A673 (cell line): ENCODE data around the gene NFKB1. TPM values are rescaled to one million over a fixed set of nuclear protein-coding genes. Genes with fewer than 3 reads are reported as not detected.

Experiments used
- BruUV-seq: library from RNA; stranded (reverse); fragments of 400-500 nt; replicated peaks from 2 replicates; lab custom pipeline; 2021; lab: Mats Ljungman, UMichigan
- CTCF ChIA-PET: fragments of 300-600 bp; sonication (Branson Sonifier 250); formaldehyde crosslinking; loops from one replicate; lab custom pipeline; 2022; ENCODE audit warnings: antibody characterized with exemption; lab: Charles Lee
- POLR2A ChIA-PET: fragments of 300-600 bp; sonication (Branson Sonifier 250); formaldehyde crosslinking; loops from one replicate; lab custom pipeline; 2022; ENCODE audit warnings: antibody characterized with exemption; ENCODE audit not compliant: low non-redundant PET; lab: Charles Lee
- DNase-seq: peaks from one replicate; pipeline ENCODE4 v3.0.0-alpha.2; 2015; ENCODE audit warnings: low spot score
- H3K27ac ChIP-seq: fragments of 200-600 bp; sonication (generic); 2 replicates; pipeline ENCODE4 v1.5.1; 2016; ENCODE audit warnings: mixed run types, low read depth, mild to moderate bottlenecking, mixed read lengths, antibody characterized with exemption, low read length; ENCODE audit not compliant: poor library complexity, severe bottlenecking
- H3K27me3 ChIP-seq: fragments of 200-600 bp; sonication (generic); replicated peaks from 2 replicates; pipeline ENCODE4 v1.6.1; 2017; ENCODE audit warnings: mixed run types, low read depth, mild to moderate bottlenecking, mixed read lengths, antibody characterized with exemption, low read length; ENCODE audit not compliant: insufficient read depth, poor library complexity
- H3K36me3 ChIP-seq: fragments of 200-600 bp; sonication (generic); 2 replicates; pipeline ENCODE4 v1.6.1; 2016; ENCODE audit warnings: mixed run types, mild to moderate bottlenecking, mixed read lengths, antibody characterized with exemption, low read length; ENCODE audit not compliant: insufficient read depth, poor library complexity, severe bottlenecking
- H3K4me1 ChIP-seq: fragments of 200-600 bp; sonication (generic); 2 replicates; pipeline ENCODE4 v1.6.1; 2017; ENCODE audit warnings: mixed run types, mild to moderate bottlenecking, mixed read lengths, antibody characterized with exemption, low read length; ENCODE audit not compliant: insufficient read depth, poor library complexity, severe bottlenecking
- H3K4me3 ChIP-seq: fragments of 200-600 bp; sonication (generic); 2 replicates; pipeline ENCODE4 v1.5.1; 2016; ENCODE audit warnings: low read depth, mixed run types, mild to moderate bottlenecking, mixed read lengths, low read length; ENCODE audit not compliant: poor library complexity, severe bottlenecking
- H3K9me3 ChIP-seq: fragments of 200-600 bp; sonication (generic); 2 replicates; pipeline ENCODE4 v1.6.1; 2016; ENCODE audit warnings: mixed run types, low read depth, mild to moderate bottlenecking, mixed read lengths, antibody characterized with exemption, low read length; ENCODE audit not compliant: poor library complexity, severe bottlenecking
- EZH2 ChIP-seq: fragments of 200-600 bp; sonication (generic); IDR thresholded peaks from 2 replicates; pipeline ENCODE4 v1.6.1; 2017; ENCODE audit warnings: borderline replicate concordance, low read depth, mild to moderate bottlenecking, mixed read lengths, antibody characterized with exemption, low read length; ENCODE audit not compliant: poor library complexity, severe bottlenecking
- intact Hi-C: fragments of 100-400 bp; cut with micrococcal nuclease; formaldehyde crosslinking; loops from one replicate; pipeline ENCODE4 v1.10.0; 2022; ENCODE audit not compliant: unreplicated experiment
- total RNA-seq: library from RNA; stranded (reverse); gene quantifications from 2 replicates; pipeline ENCODE4 v1.2.3, GENCODE V29; 2021
- TF ChIP-seq, protein P1 (sequence below): fragments of 300-800, 200-600 bp; sonication (generic); conservative IDR thresholded peaks from 2 replicates; pipeline ENCODE4 v1.5.1; 2017; ENCODE audit warnings: low read depth, mild to moderate bottlenecking, antibody characterized with exemption, low read length, moderate library complexity, mixed read lengths

NFKB1 gene
- total RNA-seq, 1 experiment from 2014 or later = 26.1 TPM

DNA sequence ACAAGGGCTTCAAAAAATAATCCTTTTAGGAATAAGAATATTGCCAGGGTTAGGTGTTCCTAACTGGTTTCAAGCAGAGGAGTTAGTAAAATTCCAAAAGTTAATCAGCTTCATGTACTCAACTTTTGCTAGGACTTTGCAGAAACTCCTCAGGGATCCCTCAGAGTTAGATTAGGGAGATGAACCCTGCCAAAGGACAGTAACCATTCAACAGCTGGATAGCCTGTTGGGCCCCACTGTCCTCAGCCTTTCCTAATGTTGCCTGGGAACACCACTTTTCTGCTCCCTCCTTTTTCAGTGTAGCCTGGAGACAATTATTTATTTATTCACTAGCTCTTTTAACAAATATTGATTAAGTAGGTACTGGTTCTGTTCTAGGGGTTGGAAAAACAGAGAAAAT is 53.8 kb downstream of the NFKB1 start:
- Histone ChIP-seq H3K36me3 (no peaks in the 10 kb centered on the region), H3K27ac (no peak overlapping the region), H3K9me3 (no peaks in the 10 kb centered on the region), H3K4me3 (no peak overlapping the region), H3K27me3 (no peaks in the 10 kb centered on the region), H3K4me1 (peaks cover 4% of the 10 kb centered on the region)
- no peak for TF ChIP-seq EZH2
- TF ChIP-seq, protein P1, sequence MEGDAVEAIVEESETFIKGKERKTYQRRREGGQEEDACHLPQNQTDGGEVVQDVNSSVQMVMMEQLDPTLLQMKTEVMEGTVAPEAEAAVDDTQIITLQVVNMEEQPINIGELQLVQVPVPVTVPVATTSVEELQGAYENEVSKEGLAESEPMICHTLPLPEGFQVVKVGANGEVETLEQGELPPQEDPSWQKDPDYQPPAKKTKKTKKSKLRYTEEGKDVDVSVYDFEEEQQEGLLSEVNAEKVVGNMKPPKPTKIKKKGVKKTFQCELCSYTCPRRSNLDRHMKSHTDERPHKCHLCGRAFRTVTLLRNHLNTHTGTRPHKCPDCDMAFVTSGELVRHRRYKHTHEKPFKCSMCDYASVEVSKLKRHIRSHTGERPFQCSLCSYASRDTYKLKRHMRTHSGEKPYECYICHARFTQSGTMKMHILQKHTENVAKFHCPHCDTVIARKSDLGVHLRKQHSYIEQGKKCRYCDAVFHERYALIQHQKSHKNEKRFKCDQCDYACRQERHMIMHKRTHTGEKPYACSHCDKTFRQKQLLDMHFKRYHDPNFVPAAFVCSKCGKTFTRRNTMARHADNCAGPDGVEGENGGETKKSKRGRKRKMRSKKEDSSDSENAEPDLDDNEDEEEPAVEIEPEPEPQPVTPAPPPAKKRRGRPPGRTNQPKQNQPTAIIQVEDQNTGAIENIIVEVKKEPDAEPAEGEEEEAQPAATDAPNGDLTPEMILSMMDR = no peak
- DNase-seq = no peak
- POLR2A ChIA-PET = no interaction called here
- CTCF ChIA-PET = no interaction called here
- intact Hi-C loops = no loop called here
- BruUV-seq = no TSS peak

DNA sequence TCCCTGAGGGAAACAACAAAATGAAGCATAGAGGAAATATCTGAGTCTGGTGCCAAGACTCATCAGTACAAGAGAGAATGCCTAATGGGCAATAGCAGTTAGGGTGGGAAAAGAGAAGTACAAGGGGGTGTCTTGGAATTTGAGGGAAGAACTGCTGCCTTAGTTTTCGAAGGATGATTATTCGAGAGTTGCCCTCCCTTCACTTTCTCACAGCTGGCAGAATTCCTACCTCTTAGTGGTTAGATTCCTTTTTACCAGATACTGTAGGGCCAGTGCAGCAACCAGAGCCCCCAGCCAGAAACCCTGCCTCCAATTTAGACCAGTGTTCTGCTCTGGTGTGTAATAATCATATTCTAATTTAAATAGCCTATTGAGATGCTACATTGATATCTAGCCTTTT is 56.5 kb downstream of the NFKB1 start:
- peaks cover 4% of the 10 kb centered on the region for H3K4me1 ChIP-seq
- H3K9me3 ChIP-seq = no peaks in the 10 kb centered on the region
- POLR2A ChIA-PET = no interaction called here
- no peaks in the 10 kb centered on the region for H3K27me3 ChIP-seq
- CTCF ChIA-PET = no interaction called here
- no peak for DNase-seq
- TF ChIP-seq EZH2 = no peak
- TF ChIP-seq, protein P1 = no peak
- no peak overlapping the region for H3K4me3 ChIP-seq
- BruUV-seq = no TSS peak
- no peak overlapping the region for H3K27ac ChIP-seq
- no peaks in the 10 kb centered on the region for H3K36me3 ChIP-seq
- intact Hi-C loops = no loop called here

DNA sequence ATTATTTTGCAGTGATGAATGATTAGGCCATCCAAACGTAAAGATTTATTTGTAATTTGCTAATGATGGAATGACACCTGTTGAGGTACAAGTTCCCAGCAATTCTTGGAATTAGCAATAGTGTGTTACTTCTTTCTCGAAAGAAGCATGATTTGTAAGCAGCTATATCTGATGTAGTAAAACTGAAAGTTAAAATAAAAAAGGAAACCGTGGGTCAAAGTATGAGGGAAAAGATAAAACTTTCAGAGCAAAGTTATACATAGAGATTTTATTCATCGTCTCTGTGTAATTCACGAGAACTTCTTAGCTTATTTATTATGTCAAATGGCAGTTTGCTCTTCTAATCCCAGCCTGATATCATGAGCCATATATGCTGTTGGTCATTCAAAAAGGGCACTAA is 59.0 kb downstream of the NFKB1 start:
- no peaks in the 10 kb centered on the region for H3K36me3 ChIP-seq
- BruUV-seq = no TSS peak
- TF ChIP-seq, protein P1 = no peak
- no peak for TF ChIP-seq EZH2
- no peak overlapping the region for H3K27ac ChIP-seq
- H3K27me3 ChIP-seq = no peaks in the 10 kb centered on the region
- POLR2A ChIA-PET = no interaction called here
- H3K4me3 ChIP-seq = no peak overlapping the region
- CTCF ChIA-PET = no interaction called here
- DNase-seq = no peak
- no peaks in the 10 kb centered on the region for H3K9me3 ChIP-seq
- intact Hi-C loops = no loop called here
- H3K4me1 ChIP-seq = no peaks in the 10 kb centered on the region
